H1 (cell line): ENCODE results near the gene DNAAF3. TPM values are rescaled to one million over a fixed set of nuclear protein-coding genes. Genes with fewer than 3 reads are reported as not detected.
A peak's percentile ranks its signal among the peaks of the same experiment; 100 is the strongest.

Experiments
- CEBPB ChIP-seq: IDR thresholded peaks from 2 replicates; pipeline ENCODE4 v1.6.1; 2012; ENCODE audit warnings: low read depth, low read length
- CHD1 ChIP-seq: IDR thresholded peaks from 2 replicates; pipeline ENCODE4 v1.6.1; 2012; ENCODE audit warnings: low read depth, low read length, improper control_type of control experiment
- EP300 ChIP-seq, 2 experiments: IDR thresholded peaks; 1 replicate in 1 of 2; 2 replicates in 1 of 2; pipeline ENCODE4 v1.6.1; 2011 to 2012; ENCODE audit warnings: low read depth in 2 of 2, low read length in 2 of 2, mild to moderate bottlenecking in 2 of 2, borderline replicate concordance in 1 of 2, inconsistent platforms in 1 of 2, moderate library complexity in 1 of 2
- KDM4A ChIP-seq: IDR thresholded peaks from one replicate; pipeline ENCODE4 v1.7.1; 2012; ENCODE audit warnings: low read depth, mild to moderate bottlenecking, moderate library complexity, low read length, inconsistent platforms; ENCODE audit not compliant: severe bottlenecking
- SP4 ChIP-seq: IDR thresholded peaks from 2 replicates; pipeline ENCODE4 v1.6.1; 2012; ENCODE audit warnings: low read length, inconsistent platforms
- YY1 ChIP-seq: IDR thresholded peaks from 2 replicates; pipeline ENCODE4 v1.6.1; 2011; ENCODE audit warnings: low read depth, mild to moderate bottlenecking, low read length
- polyA plus RNA-seq, 7 experiments: library from polyadenylated mRNA; depleted of rRNA in 3 of 7; stranded (reverse) in 5 of 7; unstranded in 2 of 7; fragments of >200 nt in 5 of 7; fragments of 200-250 nt in 2 of 7; gene quantifications; 1 replicate in 5 of 7; 2 replicates in 1 of 7; 4 replicates in 1 of 7; pipeline versions ENCODE4 v1.2.1 to v1.2.3, GENCODE V29; 2011 to 2013; ENCODE audit warnings: missing spikeins in 2 of 7, mixed read lengths in 2 of 7
- total RNA-seq: library from RNA; stranded (reverse); fragmentation: NEBNext Ultra II Directional; extraction: Animal tissue kit (Norgen Biotek cat#: 25700); gene quantifications from 2 replicates; pipeline ENCODE4 v1.2.1, GENCODE V29; 2021
- TF ChIP-seq, protein P1 (sequence below), 3 experiments: IDR thresholded peaks; 1 replicate in 2 of 3; 2 replicates in 1 of 3; pipeline versions ENCODE4 v1.5.1 to v1.6.1; 2011; ENCODE audit warnings: low read length in 3 of 3, mild to moderate bottlenecking in 3 of 3, inconsistent platforms in 2 of 3, low read depth in 1 of 3, moderate library complexity in 1 of 3; ENCODE audit not compliant: insufficient read depth in 1 of 3; ENCODE audit errors: control extremely low read depth in 1 of 3

DNAAF3 gene
- total and polyA plus RNA-seq, 2 of the 8 experiments (the other 6 are each of a cell fraction or from before 2014, with no cell fraction given), result 5.4 to 8.0 TPM

DNA sequence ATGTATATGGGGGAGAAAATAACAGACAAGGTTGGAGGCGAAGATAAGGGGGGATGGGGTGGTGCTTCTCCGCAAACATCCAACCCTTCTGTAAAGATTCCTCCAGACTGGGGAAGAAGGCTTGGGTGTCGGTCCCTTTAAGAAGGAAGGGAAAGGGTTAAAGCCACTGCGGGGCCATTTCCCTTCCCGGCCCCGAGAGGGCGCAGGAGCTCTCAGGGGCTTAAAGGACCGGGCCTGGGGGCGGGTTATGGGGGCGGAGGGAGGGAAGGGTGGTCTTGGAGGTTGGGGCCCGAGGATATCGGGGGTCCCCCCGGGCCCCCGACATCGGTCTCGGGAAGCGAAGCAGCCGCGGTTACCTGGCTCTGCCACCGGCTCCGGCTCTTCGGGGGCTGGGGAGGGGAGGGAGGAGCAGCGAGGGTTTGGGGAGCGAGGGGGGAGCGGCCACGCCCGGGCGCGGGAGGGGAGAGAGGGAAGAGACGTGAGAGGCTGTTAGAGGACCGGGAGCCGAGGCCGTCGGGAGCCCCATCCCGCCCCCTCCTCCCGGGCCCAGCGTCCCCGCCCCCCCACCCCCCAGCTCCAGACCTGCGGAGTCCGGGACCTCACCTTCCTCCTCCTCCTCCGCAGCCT lies 20.2 kb downstream of the DNAAF3 start (continued):
- no peak for TF ChIP-seq CEBPB
- TF ChIP-seq SP4, result no peak
- no peak for TF ChIP-seq CHD1
- 0 out of 2 replicates have a peak, but pooled peaks have one; percentile 35 for TF ChIP-seq YY1
- TF ChIP-seq, protein P1, sequence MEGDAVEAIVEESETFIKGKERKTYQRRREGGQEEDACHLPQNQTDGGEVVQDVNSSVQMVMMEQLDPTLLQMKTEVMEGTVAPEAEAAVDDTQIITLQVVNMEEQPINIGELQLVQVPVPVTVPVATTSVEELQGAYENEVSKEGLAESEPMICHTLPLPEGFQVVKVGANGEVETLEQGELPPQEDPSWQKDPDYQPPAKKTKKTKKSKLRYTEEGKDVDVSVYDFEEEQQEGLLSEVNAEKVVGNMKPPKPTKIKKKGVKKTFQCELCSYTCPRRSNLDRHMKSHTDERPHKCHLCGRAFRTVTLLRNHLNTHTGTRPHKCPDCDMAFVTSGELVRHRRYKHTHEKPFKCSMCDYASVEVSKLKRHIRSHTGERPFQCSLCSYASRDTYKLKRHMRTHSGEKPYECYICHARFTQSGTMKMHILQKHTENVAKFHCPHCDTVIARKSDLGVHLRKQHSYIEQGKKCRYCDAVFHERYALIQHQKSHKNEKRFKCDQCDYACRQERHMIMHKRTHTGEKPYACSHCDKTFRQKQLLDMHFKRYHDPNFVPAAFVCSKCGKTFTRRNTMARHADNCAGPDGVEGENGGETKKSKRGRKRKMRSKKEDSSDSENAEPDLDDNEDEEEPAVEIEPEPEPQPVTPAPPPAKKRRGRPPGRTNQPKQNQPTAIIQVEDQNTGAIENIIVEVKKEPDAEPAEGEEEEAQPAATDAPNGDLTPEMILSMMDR (IDR thresholded peaks at IDR 0.05; ENCODE audit: control extremely low read depth in 1 of 3, insufficient read depth in 1 of 3, low read depth in 1 of 3, low read length in 3 of 3), result peak; percentile 63 to 80 (median 73)
- peak in 1 of 2 experiments; percentile 36; a peak in 1 of 3 replicates for TF ChIP-seq EP300 (IDR thresholded peaks at IDR 0.05; ENCODE audit: borderline replicate concordance in 1 of 2, low read depth in 2 of 2, low read length in 2 of 2)
- TF ChIP-seq KDM4A, result peak; percentile 63
